ENCODE results near the gene OLFML2A. TPM values are rescaled to one million over a fixed set of nuclear protein-coding genes. Genes with fewer than 3 reads are reported as not detected.

OLFML2A gene
- total RNA-seq, 1 donor, result 4.3 TPM

- TF ChIP-seq CTCF (IDR thresholded peaks at IDR 0.05; ENCODE audit: insufficient read depth, low read depth, low read length), result no peak
- H3K4me3 ChIP-seq (ENCODE audit: low read depth, low read length), result no peak overlapping the region
- no peak for DNase-seq (ENCODE audit: low read depth)
Measured at GRCh38 chr9:124782661-124783574, 6.0 kb downstream of the OLFML2A start.

GRCh38 chr9:124783830-124784229 is 6.9 kb downstream of the OLFML2A start:
- no peak for TF ChIP-seq CTCF (IDR thresholded peaks at IDR 0.05; ENCODE audit: insufficient read depth, low read depth, low read length)
- H3K4me3 ChIP-seq (ENCODE audit: low read depth, low read length), result no peak overlapping the region
- DNase-seq (ENCODE audit: low read depth), result no peak

GRCh38 chr9:124784509-124784908 is 7.6 kb downstream of the OLFML2A start:
- no peak for TF ChIP-seq CTCF (IDR thresholded peaks at IDR 0.05; ENCODE audit: insufficient read depth, low read depth, low read length)
- DNase-seq (ENCODE audit: low read depth), result peak; percentile 71
- H3K4me3 ChIP-seq (ENCODE audit: low read depth, low read length), result no peak overlapping the region

GRCh38 chr9:124786881-124787573 is 10.1 kb downstream of the OLFML2A start:
- TF ChIP-seq CTCF (IDR thresholded peaks at IDR 0.05; ENCODE audit: insufficient read depth, low read depth, low read length), result no peak
- H3K4me3 ChIP-seq (ENCODE audit: low read depth, low read length), result no peak overlapping the region
- DNase-seq (ENCODE audit: low read depth), result no peak

GRCh38 chr9:124788542-124789217 is 11.7 kb downstream of the OLFML2A start:
- H3K4me3 ChIP-seq (ENCODE audit: low read depth, low read length), result no peak overlapping the region
- TF ChIP-seq CTCF (IDR thresholded peaks at IDR 0.05; ENCODE audit: insufficient read depth, low read depth, low read length), result no peak
- no peak for DNase-seq (ENCODE audit: low read depth)

- DNase-seq (ENCODE audit: low read depth), result no peak
- no peak overlapping the region for H3K4me3 ChIP-seq (ENCODE audit: low read depth, low read length)
- no peak for TF ChIP-seq CTCF (IDR thresholded peaks at IDR 0.05; ENCODE audit: insufficient read depth, low read depth, low read length)
Measured at GRCh38 chr9:124789531-124789930, 12.6 kb downstream of the OLFML2A start.
